Endothelial cell of umbilical vein (primary cell): Measurements from ENCODE around the gene SLC25A26.

ENCODE experiments used
- EZH2 ChIP-seq: IDR thresholded peaks from 2 replicates; pipeline ENCODE4 v1.6.1; 2012; ENCODE audit warnings: borderline replicate concordance, low read depth, mild to moderate bottlenecking, moderate library complexity, low read length, inconsistent platforms; ENCODE audit not compliant: severe bottlenecking
- FOS ChIP-seq: IDR thresholded peaks from 2 replicates; pipeline ENCODE4 v1.6.1; 2011; ENCODE audit warnings: mild to moderate bottlenecking, low read length, moderate library complexity, borderline replicate concordance; ENCODE audit not compliant: insufficient read depth
- GATA2 ChIP-seq: IDR thresholded peaks from 2 replicates; pipeline ENCODE4 v1.7.0; 2011; ENCODE audit warnings: low read depth, mild to moderate bottlenecking, moderate library complexity, mixed read lengths, low read length; ENCODE audit not compliant: insufficient read length, insufficient read depth
- JUN ChIP-seq: IDR thresholded peaks from 2 replicates; pipeline ENCODE4 v1.6.1; 2011; ENCODE audit warnings: borderline replicate concordance, low read depth; ENCODE audit not compliant: insufficient read length, insufficient read depth
- MYC ChIP-seq: IDR thresholded peaks from one replicate; pipeline ENCODE4 v1.6.1; 2011; ENCODE audit warnings: mild to moderate bottlenecking, low read depth, low read length
- POLR2A ChIP-seq: IDR thresholded peaks from 2 replicates; pipeline ENCODE4 v1.6.1; 2012; ENCODE audit warnings: low read depth, mild to moderate bottlenecking, control low read depth, low read length
- POLR2AphosphoS5 ChIP-seq: IDR thresholded peaks from 2 replicates; pipeline ENCODE4 v1.6.1; 2012; ENCODE audit warnings: low read depth, mild to moderate bottlenecking, control low read depth, low read length, moderate library complexity; ENCODE audit not compliant: insufficient read depth
- TF ChIP-seq, protein P1 (sequence below), 2 donors: IDR thresholded peaks; 1 replicate in 1 of 2; 2 replicates in 1 of 2; pipeline ENCODE4 v1.5.1; 2011; ENCODE audit warnings: low read length in 2 of 2, mild to moderate bottlenecking in 2 of 2, moderate library complexity in 2 of 2, control low read depth in 1 of 2, inconsistent platforms in 1 of 2, low read depth in 1 of 2; ENCODE audit not compliant: insufficient read depth in 1 of 2; ENCODE audit errors: extremely low read depth in 1 of 2
- TF ChIP-seq, protein P2 (sequence below): IDR thresholded peaks from 2 replicates; pipeline ENCODE4 v1.6.1; 2011; ENCODE audit not compliant: insufficient read depth, insufficient read length

DNA sequence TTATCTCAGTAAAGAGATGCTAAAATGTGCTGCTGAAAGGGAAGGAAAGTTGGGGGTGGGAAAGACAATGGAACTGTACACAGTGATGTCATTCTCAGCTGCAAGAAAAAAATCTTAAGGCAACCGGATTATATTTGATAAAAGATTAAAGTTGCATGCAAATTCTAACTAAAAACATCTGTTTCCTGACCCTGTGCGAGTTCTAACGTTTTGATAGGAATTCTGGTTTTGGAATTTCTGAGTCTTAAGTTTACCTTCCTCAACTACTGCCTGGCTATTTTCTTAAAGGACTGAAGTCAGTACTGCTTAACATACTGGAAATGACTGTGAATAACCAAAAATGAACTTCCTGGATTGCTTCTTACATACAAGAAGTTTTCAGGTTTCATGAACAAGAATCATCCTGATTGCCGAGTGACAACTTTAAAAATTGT, 115.5 kb downstream of the SLC25A26 start:
- TF ChIP-seq, protein P1, sequence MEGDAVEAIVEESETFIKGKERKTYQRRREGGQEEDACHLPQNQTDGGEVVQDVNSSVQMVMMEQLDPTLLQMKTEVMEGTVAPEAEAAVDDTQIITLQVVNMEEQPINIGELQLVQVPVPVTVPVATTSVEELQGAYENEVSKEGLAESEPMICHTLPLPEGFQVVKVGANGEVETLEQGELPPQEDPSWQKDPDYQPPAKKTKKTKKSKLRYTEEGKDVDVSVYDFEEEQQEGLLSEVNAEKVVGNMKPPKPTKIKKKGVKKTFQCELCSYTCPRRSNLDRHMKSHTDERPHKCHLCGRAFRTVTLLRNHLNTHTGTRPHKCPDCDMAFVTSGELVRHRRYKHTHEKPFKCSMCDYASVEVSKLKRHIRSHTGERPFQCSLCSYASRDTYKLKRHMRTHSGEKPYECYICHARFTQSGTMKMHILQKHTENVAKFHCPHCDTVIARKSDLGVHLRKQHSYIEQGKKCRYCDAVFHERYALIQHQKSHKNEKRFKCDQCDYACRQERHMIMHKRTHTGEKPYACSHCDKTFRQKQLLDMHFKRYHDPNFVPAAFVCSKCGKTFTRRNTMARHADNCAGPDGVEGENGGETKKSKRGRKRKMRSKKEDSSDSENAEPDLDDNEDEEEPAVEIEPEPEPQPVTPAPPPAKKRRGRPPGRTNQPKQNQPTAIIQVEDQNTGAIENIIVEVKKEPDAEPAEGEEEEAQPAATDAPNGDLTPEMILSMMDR (IDR thresholded peaks at IDR 0.05; ENCODE audit: extremely low read depth in 1 of 2, insufficient read depth in 1 of 2, low read depth in 1 of 2, low read length in 2 of 2) = no peak
- no peak for TF ChIP-seq POLR2AphosphoS5
- TF ChIP-seq JUN = peak; percentile 90
- TF ChIP-seq POLR2A = no peak
- no peak for TF ChIP-seq EZH2
- TF ChIP-seq, protein P2, sequence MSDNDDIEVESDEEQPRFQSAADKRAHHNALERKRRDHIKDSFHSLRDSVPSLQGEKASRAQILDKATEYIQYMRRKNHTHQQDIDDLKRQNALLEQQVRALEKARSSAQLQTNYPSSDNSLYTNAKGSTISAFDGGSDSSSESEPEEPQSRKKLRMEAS = no peak
- TF ChIP-seq FOS = peak; percentile 27
- TF ChIP-seq GATA2 = peak; percentile 49
- TF ChIP-seq MYC = no peak
